HepG2 (cell line): ENCODE measurements around the gene PTPRU. TPM values are rescaled to one million over a fixed set of nuclear protein-coding genes. Genes with fewer than 3 reads are reported as not detected.

Experiments
- ATAC-seq: fragments of 200-7000 bp; cut with Tn5 transposase; 3 replicates; pipeline ENCODE4 v1.9.1; 2020; ENCODE audit warnings: mild to moderate bottlenecking, moderate library complexity
- BruUV-seq: library from RNA; stranded (reverse); fragments of 400-500 nt; replicated peaks from 2 replicates; lab custom pipeline; 2021; lab: Mats Ljungman, UMichigan
- CTCF ChIA-PET: fragments of 300-600 bp; formaldehyde crosslinking; extraction: SDS; loops from one replicate; lab custom pipeline; 2021; ENCODE audit warnings: low total read pairs, inconsistent platforms, low intra/inter-chr PET ratio; lab: Yijun Ruan, JAX
- POLR2A ChIA-PET: fragments of 350-600 bp; sonication (Branson Sonifier 250); formaldehyde crosslinking; loops from one replicate; lab custom pipeline; 2020; ENCODE audit warnings: antibody characterized with exemption, inconsistent platforms; lab: Yijun Ruan, JAX
- DNase-seq: peaks from one replicate; pipeline ENCODE4 v3.0.0-alpha.2; 2015; ENCODE audit warnings: low spot score
- FAIRE-seq: peaks from 3 replicates; lab custom pipeline; 2011; peaks lifted over from hg19 to GRCh38; lab: Jason Lieb, UNC
- H2AFZ ChIP-seq: one replicate; pipeline ENCODE4 v1.6.1; 2011; ENCODE audit warnings: low read length, inconsistent platforms
- H3K27ac ChIP-seq: fragments of 300-600 bp; 3 replicates; pipeline ENCODE4 v1.8.0; 2011; ENCODE audit warnings: mixed run types, mild to moderate bottlenecking, mixed read lengths, low read length, inconsistent platforms; ENCODE audit not compliant: insufficient read depth; ENCODE audit errors: extremely low read length
- H3K27me3 ChIP-seq, 2 experiments: fragments of 200-600 bp in 1 of 2; 2 replicates in 1 of 2; 3 replicates in 1 of 2; pipeline versions ENCODE4 v1.6.0 to v1.8.0; 2011; ENCODE audit warnings: low read length in 2 of 2, mild to moderate bottlenecking in 2 of 2, moderate library complexity in 2 of 2, inconsistent platforms in 1 of 2; ENCODE audit not compliant: insufficient read depth in 2 of 2, control insufficient read depth in 1 of 2
- H3K36me3 ChIP-seq, 2 experiments: fragments of 200-600 bp in 1 of 2; replicated peaks in 1 of 2; 2 replicates in 1 of 2; 3 replicates in 1 of 2; pipeline versions ENCODE4 v1.5.1 to v1.8.0; 2011; ENCODE audit warnings: low read length in 2 of 2, inconsistent platforms in 1 of 2; ENCODE audit not compliant: insufficient read depth in 2 of 2, control insufficient read depth in 1 of 2
- H3K4me1 ChIP-seq: 2 replicates; pipeline ENCODE4 v1.5.1; 2012; ENCODE audit warnings: low read length, inconsistent platforms; ENCODE audit not compliant: insufficient read depth
- H3K4me2 ChIP-seq: 2 replicates; pipeline ENCODE4 v1.6.0; 2011; ENCODE audit warnings: low read depth, low read length, inconsistent platforms
- H3K4me3 ChIP-seq, 3 experiments: fragments of 200-600 bp in 1 of 3; sonication (generic), shearing (Covaris generic) in 1 of 3; replicated peaks in 1 of 3; 2 replicates each; pipeline ENCODE4 v1.5.1; 2011 to 2016; ENCODE audit warnings: low read length in 3 of 3, inconsistent platforms in 2 of 3, low read depth in 2 of 3, mild to moderate bottlenecking in 2 of 3, control low read depth in 1 of 3, mixed read lengths in 1 of 3; ENCODE audit not compliant: insufficient read depth in 1 of 3
- H3K79me2 ChIP-seq: one replicate; pipeline ENCODE4 v1.6.1; 2011; ENCODE audit warnings: low read length, inconsistent platforms; ENCODE audit not compliant: insufficient read depth
- H3K9ac ChIP-seq: 2 replicates; pipeline ENCODE4 v1.6.0; 2011; ENCODE audit warnings: mild to moderate bottlenecking, low read depth, low read length, inconsistent platforms; ENCODE audit not compliant: insufficient read depth
- H3K9me3 ChIP-seq: 2 replicates; pipeline ENCODE4 v1.5.1; 2012; ENCODE audit warnings: mild to moderate bottlenecking, low read length
- H4K20me1 ChIP-seq: 2 replicates; pipeline ENCODE4 v1.6.0; 2011; ENCODE audit warnings: inconsistent platforms, mild to moderate bottlenecking, low read length, moderate library complexity; ENCODE audit not compliant: insufficient read depth
- ATF6 ChIP-seq: sonication (generic); formaldehyde crosslinking; conservative IDR thresholded peaks from 2 replicates; pipeline ENCODE4 v1.4.0; 2020; ENCODE audit warnings: missing genetic modification reagents
- HOXA5 ChIP-seq: sonication (generic); formaldehyde crosslinking; IDR thresholded peaks from 2 replicates; pipeline ENCODE4 v1.4.0; 2020; ENCODE audit warnings: missing genetic modification reagents
- MIER3 ChIP-seq: IDR thresholded peaks from 2 replicates; pipeline ENCODE4 v1.6.1; 2016; ENCODE audit warnings: missing compliant biosample characterization, borderline replicate concordance
- MLLT10 ChIP-seq: sonication (generic); formaldehyde crosslinking; IDR thresholded peaks from 2 replicates; pipeline ENCODE4 v1.4.0; 2020; ENCODE audit warnings: missing genetic modification reagents
- MTA1 ChIP-seq: sonication (generic); formaldehyde crosslinking; IDR thresholded peaks from 2 replicates; pipeline ENCODE4 v1.4.0; 2020; ENCODE audit warnings: missing genetic modification reagents, mild to moderate bottlenecking, borderline replicate concordance
- NFKB2 ChIP-seq: sonication (generic); formaldehyde crosslinking; IDR thresholded peaks from 2 replicates; pipeline ENCODE4 v1.4.0; 2020; ENCODE audit warnings: missing genetic modification reagents, borderline replicate concordance
- PRMT3 ChIP-seq: sonication (generic); formaldehyde crosslinking; IDR thresholded peaks from 2 replicates; pipeline ENCODE4 v1.8.1; 2022; ENCODE audit warnings: low read depth, mild to moderate bottlenecking, moderate library complexity, missing genetic modification reagents, borderline replicate concordance
- RELA ChIP-seq: sonication (generic); formaldehyde crosslinking; IDR thresholded peaks from 2 replicates; pipeline ENCODE4 v1.4.0; 2020; ENCODE audit warnings: missing genetic modification reagents
- YEATS4 ChIP-seq: sonication (generic); formaldehyde crosslinking; IDR thresholded peaks from 2 replicates; pipeline ENCODE4 v1.4.0; 2020; ENCODE audit warnings: missing genetic modification reagents, borderline replicate concordance
- YY1 ChIP-seq: IDR thresholded peaks from 2 replicates; pipeline ENCODE4 v1.6.1; 2011; ENCODE audit warnings: low read length, low read depth, moderate library complexity, mild to moderate bottlenecking; ENCODE audit not compliant: insufficient read depth, insufficient replicate concordance
- ZNF280D ChIP-seq: sonication (generic); formaldehyde crosslinking; IDR thresholded peaks from 2 replicates; pipeline ENCODE4 v1.5.1; 2020; ENCODE audit warnings: mild to moderate bottlenecking, missing genetic modification reagents
- ZNF598 ChIP-seq: sonication (generic); formaldehyde crosslinking; IDR thresholded peaks from 2 replicates; pipeline ENCODE4 v1.5.1; 2020; ENCODE audit warnings: mild to moderate bottlenecking, missing genetic modification reagents, borderline replicate concordance
- ZNF761 ChIP-seq: sonication (generic); formaldehyde crosslinking; conservative IDR thresholded peaks from 2 replicates; pipeline ENCODE4 v1.4.0; 2020; ENCODE audit warnings: mild to moderate bottlenecking, missing genetic modification reagents
- ZNF850 ChIP-seq: sonication (generic); formaldehyde crosslinking; conservative IDR thresholded peaks from 2 replicates; pipeline ENCODE4 v1.9.0; 2021; ENCODE audit warnings: mild to moderate bottlenecking, missing genetic modification reagents
- WGBS: methylation state at CpG from one replicate; pipeline ENCODE4 v1.1.6; 2017; ENCODE audit warnings: low lambda C conversion rate; 5-methylcytosine and 5-hydroxymethylcytosine counted together
- in situ Hi-C: cut with HindIII; loops from 2 replicates; pipeline ENCODE4 v1.10.0; 2017; ENCODE audit warnings: low pct_unique_long_range_greater_than_20kb; ENCODE audit not compliant: extremely low pct_ligation_motif_present
- intact Hi-C: fragments of 100-400 bp; cut with micrococcal nuclease; formaldehyde crosslinking; loops from one replicate; pipeline ENCODE4 v1.10.0; 2022; ENCODE audit not compliant: unreplicated experiment
- polyA plus RNA-seq, 8 experiments: library from polyadenylated mRNA; depleted of rRNA in 3 of 8; stranded (reverse) in 7 of 8; unstranded in 1 of 8; fragments of >200 nt; fragmentation: Illumina TruSeq in 4 of 8; extraction: Trizol in 4 of 8; gene quantifications; 2 replicates each; pipeline versions ENCODE4 v1.2.1 to v1.2.3, GENCODE V29; 2011 to 2016; ENCODE audit warnings: low read depth in 4 of 8, missing spikeins in 1 of 8, mixed read lengths in 1 of 8; ENCODE audit not compliant: insufficient read depth in 1 of 8
- total RNA-seq, 5 experiments: library from RNA; depleted of rRNA; stranded (reverse); fragments of >200 nt; fragmentation: Illumina TruSeq; extraction: Trizol; gene quantifications; 2 replicates each; pipeline ENCODE4 v1.2.3, GENCODE V29; 2016; ENCODE audit warnings: low read depth in 1 of 5

Gene PTPRU
- total and polyA plus RNA-seq, 2 of the 13 experiments (the other 11 are each of a cell fraction or from before 2014, with no cell fraction given) = 21.6 to 22.3 TPM

- POLR2A ChIA-PET = no interaction called here
- Histone ChIP-seq H2AFZ (no peak overlapping the region), H3K9me3 (no peaks in the 10 kb centered on the region), H3K27me3 (no peaks in the 10 kb centered on the region), H3K4me1 (no peaks in the 10 kb centered on the region; the same call in 1 of the 2 replicates), H3K9ac (no peak overlapping the region), H3K27ac (no peak overlapping the region), H3K36me3 (peaks cover 0 to 3% of the 10 kb centered on the region in 2 experiments; a peak in 2 of 5 replicates)
- in situ Hi-C loops = loop anchor here (25.0 kb wide), 2 partner anchors 782 to 1357 kb away; no protein-coding TSS in a partner anchor
- FAIRE-seq (no peak), ATAC-seq (no peak)
- WGBS = 70% methylated on average over 2 of the region's 2 CpGs
- TF ChIP-seq HOXA5 (CRISPR knock-in tag) (no peak), ZNF850 (CRISPR knock-in tag) (no peak), MTA1 (CRISPR knock-in tag) (no peak), PRMT3 (CRISPR knock-in tag) (no peak), RELA (CRISPR knock-in tag) (no peak), YEATS4 (CRISPR knock-in tag) (no peak), ZNF598 (CRISPR knock-in tag) (no peak)
- TF ChIP-seq, all 625 proteins: peak for 0
- CTCF ChIA-PET = no interaction called here
- Histone ChIP-seq H3K4me3 (no peak overlapping the region), H3K79me2 (no peaks in the 10 kb centered on the region), H3K4me2 (no peak overlapping the region), H4K20me1 (no peaks in the 10 kb centered on the region)
- no peak for DNase-seq
- intact Hi-C loops = no loop called here
- no TSS peak for BruUV-seq
These were observed 93.8 kb downstream of the PTPRU start for GRCh38 chr1:29330089-29330488.

- Histone ChIP-seq H3K36me3 (peaks cover 0 to 1% of the 10 kb centered on the region in 2 experiments; a peak in 2 of 5 replicates), H2AFZ (no peak overlapping the region), H3K27me3 (no peaks in the 10 kb centered on the region), H3K79me2 (no peaks in the 10 kb centered on the region), H3K9me3 (no peaks in the 10 kb centered on the region), H3K27ac (no peak overlapping the region), H3K4me2 (no peak overlapping the region), H3K4me1 (no peaks in the 10 kb centered on the region; the same call in 1 of the 2 replicates), H3K9ac (no peak overlapping the region), H4K20me1 (no peaks in the 10 kb centered on the region), H3K4me3 (no peak overlapping the region)
- POLR2A ChIA-PET = no interaction called here
- CTCF ChIA-PET = no interaction called here
- WGBS = 54% methylated on average over 7 of the region's 7 CpGs
- ATAC-seq (no peak), DNase-seq (no peak), FAIRE-seq (no peak)
- no TSS peak for BruUV-seq
- in situ Hi-C loops (loop anchor here (25.0 kb wide), 2 partner anchors 781 to 1356 kb away; no protein-coding TSS in a partner anchor), intact Hi-C loops (no loop called here)
- no peak for TF ChIP-seq MIER3 (CRISPR knock-in tag)
- TF ChIP-seq ZNF280D (CRISPR knock-in tag) = no peak
- TF ChIP-seq MLLT10 = no peak
- no peak for TF ChIP-seq YY1
- no peak for TF ChIP-seq ZNF761
- no peak for TF ChIP-seq ATF6 (CRISPR knock-in tag)
- TF ChIP-seq NFKB2 (CRISPR knock-in tag) = no peak
These were observed 94.5 kb downstream of the PTPRU start for GRCh38 chr1:29330856-29331255.
